Hepatocyte (in vitro differentiated cells): Measurements from ENCODE around the gene NPY4R. TPM values are rescaled to one million over a fixed set of nuclear protein-coding genes. Genes with fewer than 3 reads are reported as not detected.
A peak's percentile ranks its signal among the peaks of the same experiment; 100 is the strongest.
"Not testable (repeated sequence)": the region's sequence is repeated elsewhere in the genome, so short reads cannot be mapped to it uniquely, and the experiment has no call there.

ENCODE experiments used
- DNase-seq: peaks from one replicate; pipeline ENCODE4 v3.0.0-alpha.2; 2016; ENCODE audit warnings: low spot score
- H2AFZ ChIP-seq: fragments of 200-600 bp; sonication (generic); 2 replicates; pipeline ENCODE4 v1.6.0; 2016; ENCODE audit warnings: antibody characterized with exemption, mild to moderate bottlenecking
- H3K27ac ChIP-seq: fragments of 200-600 bp; sonication (generic); 2 replicates; pipeline ENCODE4 v1.5.1; 2016; ENCODE audit warnings: mild to moderate bottlenecking
- H3K27me3 ChIP-seq: fragments of 200-600 bp; sonication (generic); 2 replicates; pipeline ENCODE4 v1.6.1; 2016
- H3K36me3 ChIP-seq: fragments of 200-600 bp; sonication (generic); replicated peaks from 2 replicates; pipeline ENCODE4 v1.5.1; 2016; ENCODE audit warnings: low read depth; ENCODE audit not compliant: insufficient read depth
- H3K4me1 ChIP-seq: fragments of 200-600 bp; sonication (generic); 2 replicates; pipeline ENCODE4 v1.5.1; 2016; ENCODE audit warnings: mild to moderate bottlenecking, moderate library complexity; ENCODE audit not compliant: insufficient read depth
- H3K4me2 ChIP-seq: fragments of 200-600 bp; sonication (generic); 2 replicates; pipeline ENCODE4 v1.6.0; 2016
- H3K4me3 ChIP-seq: fragments of 200-600 bp; sonication (generic); 2 replicates; pipeline ENCODE4 v1.5.1; 2016; ENCODE audit warnings: mild to moderate bottlenecking
- H3K79me2 ChIP-seq: fragments of 200-600 bp; sonication (generic); 2 replicates; pipeline ENCODE4 v1.6.0; 2017; ENCODE audit warnings: mild to moderate bottlenecking
- H3K9me2 ChIP-seq: fragments of 200-600 bp; sonication (generic); replicated peaks from 2 replicates; pipeline ENCODE4 v1.6.0; 2017; ENCODE audit warnings: mild to moderate bottlenecking; ENCODE audit not compliant: insufficient read depth
- H3K9me3 ChIP-seq: fragments of 200-600 bp; sonication (generic); 2 replicates; pipeline ENCODE4 v1.5.1; 2016; ENCODE audit warnings: low read depth, mild to moderate bottlenecking
- H4K20me1 ChIP-seq: fragments of 200-600 bp; sonication (generic); 2 replicates; pipeline ENCODE4 v1.6.0; 2016; ENCODE audit warnings: mild to moderate bottlenecking; ENCODE audit not compliant: insufficient read depth, poor library complexity, severe bottlenecking
- WGBS: methylation state at CpG from one replicate; pipeline ENCODE4 v1.1.6; 2016; ENCODE audit warnings: low lambda C conversion rate; ENCODE audit errors: missing lambda C conversion rate; 5-methylcytosine and 5-hydroxymethylcytosine counted together
- polyA plus RNA-seq: library from polyadenylated mRNA; unstranded; fragments of >200 nt; fragmentation: Nextera tagmentation; extraction: Ambion mirVana; gene quantifications from 2 replicates; pipeline ENCODE4 v1.2.1, GENCODE V29; 2016
- total RNA-seq: library from RNA; depleted of rRNA; stranded (reverse); fragments of >200 nt; gene quantifications from 2 replicates; pipeline ENCODE4 v1.2.3, GENCODE V29; 2014

NPY4R gene
- total and polyA plus RNA-seq, 2 experiments from 2014 or later = 0.07 to 0.87 TPM

GRCh38 chr10:46499990-46500389, 34.2 kb upstream of the NPY4R start:
- H3K4me3 ChIP-seq, H3K27ac ChIP-seq, H3K4me1 ChIP-seq, H3K4me2 ChIP-seq, H3K27me3 ChIP-seq, H3K9me2 ChIP-seq, H4K20me1 ChIP-seq, H3K9me3 ChIP-seq, H3K36me3 ChIP-seq, DNase-seq, H2AFZ ChIP-seq, H3K79me2 ChIP-seq: not testable (repeated sequence)
- WGBS = no CpG with 5 or more reads among the region's 3 CpGs

DNA sequence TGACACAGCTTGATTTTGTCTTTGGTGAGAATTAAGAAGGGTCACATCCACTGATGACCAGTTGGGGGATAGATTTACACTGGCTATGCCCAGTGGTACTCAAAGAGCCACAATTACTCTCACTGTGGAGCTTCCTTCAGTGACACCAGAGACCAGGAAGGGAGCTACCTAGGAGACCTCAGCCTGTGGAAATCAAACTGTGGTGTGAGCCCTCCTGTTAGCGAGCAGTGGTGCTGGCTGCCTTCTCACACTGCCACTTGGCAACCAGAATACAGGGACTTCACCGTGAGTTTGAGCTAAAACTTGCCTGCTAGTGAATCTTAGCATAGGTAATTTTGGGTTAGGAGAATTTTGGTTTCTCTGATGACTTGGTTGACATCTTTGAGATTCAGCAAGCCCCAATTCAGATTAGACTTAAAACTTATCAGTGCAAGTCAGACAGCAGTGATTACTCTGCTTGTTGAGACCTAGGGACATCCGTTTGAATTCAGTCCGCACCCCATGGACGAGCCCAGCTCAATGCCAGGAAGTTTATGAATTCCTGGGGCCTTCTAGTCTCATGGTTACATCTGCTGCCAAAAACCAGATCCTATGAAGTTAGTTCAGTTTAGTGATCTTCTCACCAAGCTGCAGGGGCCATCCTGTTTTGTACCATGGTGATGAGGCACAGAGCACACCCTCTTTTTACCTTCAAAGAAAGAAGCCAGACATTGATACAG, 33.4 kb upstream of the NPY4R start:
- H3K9me2 ChIP-seq, H3K4me1 ChIP-seq, H3K27me3 ChIP-seq, DNase-seq, H3K4me2 ChIP-seq, H3K4me3 ChIP-seq, H3K27ac ChIP-seq, H4K20me1 ChIP-seq, H3K36me3 ChIP-seq, H2AFZ ChIP-seq, H3K9me3 ChIP-seq, H3K79me2 ChIP-seq: not testable (repeated sequence)
- WGBS = 85% methylated on average over 2 of the region's 5 CpGs

GRCh38 chr10:46497878-46498277, 32.1 kb upstream of the NPY4R start:
- WGBS = no CpG with 5 or more reads among the region's 2 CpGs
- H2AFZ ChIP-seq, H3K79me2 ChIP-seq, H4K20me1 ChIP-seq, H3K4me2 ChIP-seq, H3K36me3 ChIP-seq, H3K27me3 ChIP-seq, H3K9me3 ChIP-seq, H3K9me2 ChIP-seq, DNase-seq, H3K27ac ChIP-seq, H3K4me1 ChIP-seq, H3K4me3 ChIP-seq: not testable (repeated sequence)

GRCh38 chr10:46497401-46497800, 31.6 kb upstream of the NPY4R start:
- H3K4me2 ChIP-seq, H3K4me1 ChIP-seq, H4K20me1 ChIP-seq, H2AFZ ChIP-seq, DNase-seq, H3K9me2 ChIP-seq, H3K27ac ChIP-seq, H3K27me3 ChIP-seq, H3K4me3 ChIP-seq, H3K36me3 ChIP-seq, H3K9me3 ChIP-seq, H3K79me2 ChIP-seq: not testable (repeated sequence)
- no CpG with 5 or more reads among the region's 4 CpGs for WGBS

GRCh38 chr10:46491364-46492114, 25.8 kb upstream of the NPY4R start:
- WGBS = 100% methylated on average over 1 of the region's 1 CpG
- H3K4me3 ChIP-seq, H3K79me2 ChIP-seq, H3K27ac ChIP-seq, DNase-seq, H3K36me3 ChIP-seq, H3K4me2 ChIP-seq, H3K9me3 ChIP-seq, H3K4me1 ChIP-seq, H2AFZ ChIP-seq, H4K20me1 ChIP-seq, H3K27me3 ChIP-seq, H3K9me2 ChIP-seq: not testable (repeated sequence)

DNA sequence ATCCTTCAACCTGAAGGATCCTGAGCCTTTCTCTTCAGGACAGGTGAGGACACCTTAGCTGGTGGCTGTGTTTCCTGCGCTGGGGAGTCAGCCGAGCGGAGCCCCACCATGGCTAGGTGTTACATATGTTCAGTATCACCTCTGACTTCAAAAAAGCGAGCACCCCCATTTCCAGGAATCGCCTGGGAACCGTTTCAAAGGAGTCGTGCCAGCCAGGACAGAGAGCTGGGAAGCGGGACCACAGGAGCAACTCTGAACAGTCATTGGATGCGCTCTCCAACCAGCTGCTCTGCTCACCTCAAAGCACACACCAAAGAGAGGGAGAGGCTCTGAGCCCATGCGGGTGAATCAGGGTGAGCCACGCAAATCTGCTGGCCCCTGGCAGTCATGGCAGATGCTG, 24.5 kb upstream of the NPY4R start:
- H2AFZ ChIP-seq, H4K20me1 ChIP-seq, H3K9me2 ChIP-seq, H3K36me3 ChIP-seq, H3K4me3 ChIP-seq, H3K9me3 ChIP-seq, H3K4me1 ChIP-seq, H3K27ac ChIP-seq, H3K27me3 ChIP-seq, H3K79me2 ChIP-seq, H3K4me2 ChIP-seq: not testable (repeated sequence)
- WGBS = 93% methylated on average over 9 of the region's 11 CpGs
- DNase-seq = peak; percentile 0

DNA sequence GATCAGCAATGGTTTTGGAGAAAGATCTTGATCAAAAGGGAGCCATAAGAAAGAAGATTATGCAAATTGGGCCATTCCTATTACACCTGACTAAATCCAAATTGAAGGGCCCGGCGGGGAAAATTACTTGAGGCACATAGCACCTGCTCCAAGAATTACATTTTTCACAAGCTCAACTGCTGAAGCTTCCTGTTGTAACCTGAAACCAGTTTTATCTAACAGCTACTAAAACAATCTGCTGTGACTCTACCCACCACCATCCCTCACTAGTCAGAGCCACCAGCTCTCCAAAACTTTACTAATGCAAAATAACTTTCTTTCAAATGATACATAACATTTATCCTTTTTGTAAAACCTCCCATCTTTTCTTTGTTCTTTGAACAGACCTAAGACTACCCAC, 20.7 kb upstream of the NPY4R start:
- not testable (repeated sequence) for H3K4me1 ChIP-seq, H3K9me3 ChIP-seq, H3K4me2 ChIP-seq, H3K4me3 ChIP-seq, H3K9me2 ChIP-seq, H3K27ac ChIP-seq, H3K79me2 ChIP-seq, H2AFZ ChIP-seq, DNase-seq, H4K20me1 ChIP-seq, H3K36me3 ChIP-seq, H3K27me3 ChIP-seq
- no CpG with 5 or more reads among the region's 2 CpGs for WGBS

- WGBS = 53% methylated on average over 2 of the region's 3 CpGs
- not testable (repeated sequence) for H3K27me3 ChIP-seq, H2AFZ ChIP-seq, H3K4me2 ChIP-seq, H3K4me3 ChIP-seq, H3K9me2 ChIP-seq, H3K4me1 ChIP-seq, H3K79me2 ChIP-seq, H4K20me1 ChIP-seq, H3K36me3 ChIP-seq, H3K9me3 ChIP-seq
- peak; percentile 0 for DNase-seq
- peak overlapping the region; percentile 58 for H3K27ac ChIP-seq
These were observed 9.1 kb upstream of the NPY4R start for GRCh38 chr10:46474746-46475320.

DNA sequence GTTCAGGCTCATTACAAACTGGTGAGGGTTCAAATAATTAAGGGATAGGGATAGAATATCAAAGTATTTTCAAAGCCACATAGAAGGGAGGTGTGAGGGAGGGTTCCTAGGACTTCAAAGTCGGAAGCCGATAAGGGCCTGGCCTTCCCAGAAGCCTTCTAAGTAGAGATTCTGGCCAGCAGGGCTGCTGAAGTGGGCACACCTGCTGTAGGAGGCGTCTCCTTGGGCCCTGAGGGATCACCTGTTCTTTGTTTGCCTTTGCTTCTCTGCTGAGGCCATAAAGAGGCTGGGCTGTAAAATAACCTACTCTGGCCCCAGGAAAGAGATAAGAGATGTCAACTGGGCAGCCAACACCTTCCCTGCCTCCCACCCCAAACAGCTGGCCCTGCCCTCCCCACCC, 8.0 kb upstream of the NPY4R start:
- not testable (repeated sequence) for H3K4me2 ChIP-seq, H4K20me1 ChIP-seq, H3K4me1 ChIP-seq, H3K9me2 ChIP-seq, H2AFZ ChIP-seq, H3K79me2 ChIP-seq, H3K9me3 ChIP-seq, H3K36me3 ChIP-seq, DNase-seq, H3K27me3 ChIP-seq, H3K4me3 ChIP-seq, H3K27ac ChIP-seq
- WGBS = 32% methylated on average over 3 of the region's 3 CpGs
